ENCODE results near the gene MUC4.
"Not testable (repeated sequence)": the region's sequence is repeated elsewhere in the genome, so short reads cannot be mapped to it uniquely, and the experiment has no call there.

The MUC4 gene

DNA sequence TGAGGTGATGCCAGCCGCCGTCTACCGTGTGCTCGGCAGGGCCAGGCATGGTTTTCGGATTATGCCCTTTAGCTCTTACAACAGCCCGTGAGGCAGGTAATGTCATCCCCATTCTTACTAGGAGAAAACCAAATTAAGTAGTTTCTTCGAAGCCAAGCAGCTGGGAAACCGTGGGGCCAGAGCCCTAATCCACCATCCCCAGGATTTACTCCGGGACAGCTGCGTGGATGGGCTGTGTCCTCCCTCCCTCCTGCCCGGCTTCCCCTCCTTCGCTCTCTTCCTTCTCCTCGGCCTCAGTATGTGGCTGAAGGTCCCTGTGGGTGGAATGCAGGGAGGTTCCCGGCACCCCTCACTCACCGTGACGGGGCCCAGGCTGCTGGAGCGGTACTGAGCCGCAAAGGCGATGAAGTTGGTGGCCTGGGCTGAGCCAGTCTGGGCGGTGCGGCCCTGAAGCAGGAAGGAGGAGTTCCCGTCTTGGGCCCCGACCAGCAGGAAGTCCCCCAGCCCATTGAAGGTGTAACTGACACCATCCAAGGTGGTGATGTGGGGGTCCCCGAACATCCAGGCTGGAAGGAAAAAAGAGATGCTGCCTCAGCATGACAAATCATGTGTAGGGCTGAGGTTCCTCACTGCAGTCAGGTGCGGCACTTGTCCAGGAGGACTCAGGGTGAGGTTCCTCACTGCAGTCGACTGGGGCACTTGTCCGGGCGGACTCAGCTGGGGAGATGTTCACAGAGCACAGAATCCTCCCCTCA is 48.5 kb downstream of the MUC4 start:
- DNase-seq (ENCODE audit: low read depth in 2 of 3, low spot score in 2 of 3): no peak

DNA sequence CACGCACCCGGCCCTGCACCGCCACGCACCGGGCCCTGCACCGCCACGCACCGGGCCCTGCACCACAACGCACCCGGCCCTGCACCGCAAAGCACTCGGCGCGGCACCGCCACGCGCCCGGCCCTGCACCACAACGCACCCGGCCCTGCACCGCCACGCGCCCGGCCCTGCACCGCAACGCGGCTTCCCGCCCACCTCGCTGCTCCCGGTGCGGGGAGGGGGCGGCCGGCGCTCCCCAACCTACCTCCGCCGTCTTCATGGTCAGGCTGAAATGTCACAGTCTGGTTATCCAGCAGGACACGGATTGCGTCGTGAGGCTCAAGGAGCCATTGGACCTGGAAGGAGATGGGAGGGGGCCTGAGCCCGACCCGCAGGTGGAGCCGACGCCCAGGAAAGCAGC is 49.1 kb downstream of the MUC4 start:
- DNase-seq (ENCODE audit: low read depth in 2 of 3, low spot score in 2 of 3): no peak

DNA sequence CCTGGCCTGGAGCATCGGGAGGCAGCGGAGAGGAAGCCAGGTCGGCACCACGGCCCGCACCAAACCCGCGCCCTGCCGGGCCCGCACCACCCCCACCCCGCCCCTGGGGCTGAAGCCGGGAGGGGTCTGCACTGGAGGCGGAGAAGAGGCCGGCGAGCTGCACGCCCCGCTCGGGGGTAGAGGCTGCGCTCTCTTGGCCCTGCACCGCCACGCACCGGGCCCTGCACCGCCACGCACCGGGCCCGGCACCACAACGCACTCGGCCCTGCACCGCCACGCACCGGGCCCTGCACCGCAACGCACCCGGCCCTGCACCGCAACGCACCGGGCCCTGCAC is 49.5 kb downstream of the MUC4 start:
- no peak for DNase-seq (ENCODE audit: low read depth in 2 of 3, low spot score in 2 of 3)

DNA sequence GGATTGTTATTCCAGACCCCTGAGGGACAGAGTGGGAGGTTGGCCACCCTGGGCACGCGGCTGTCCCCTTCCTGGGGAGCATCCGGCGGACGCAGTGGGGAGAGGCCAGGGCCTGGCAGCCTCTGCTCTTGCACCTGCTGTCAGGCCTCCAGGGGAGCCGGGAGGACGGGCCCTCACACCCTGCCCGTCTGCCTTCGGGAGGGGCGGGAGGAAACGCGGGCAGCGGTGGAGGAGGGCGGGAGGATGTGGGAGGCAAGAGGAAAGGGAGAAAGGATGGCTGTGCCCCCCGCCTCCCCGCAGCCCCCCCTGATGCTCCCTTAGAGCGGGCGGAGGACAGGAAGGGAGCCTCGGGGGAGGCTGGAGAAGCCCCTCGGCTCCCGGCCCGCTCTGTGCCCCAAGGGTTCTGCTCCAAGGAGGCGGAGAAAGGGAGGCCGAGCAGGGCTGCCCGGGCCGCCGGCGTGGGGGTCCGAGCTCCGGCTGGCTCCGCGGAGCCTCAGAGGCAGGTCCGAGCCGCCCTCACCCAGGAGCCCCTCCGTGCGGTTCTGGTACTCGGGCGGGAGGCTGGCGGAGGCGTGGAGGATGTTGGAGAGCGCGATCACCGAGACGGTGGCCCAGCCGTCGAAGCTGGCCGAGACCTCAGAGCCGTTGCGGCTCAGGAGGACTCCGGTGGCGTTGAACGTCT is 50.0 kb downstream of the MUC4 start:
- DNase-seq (ENCODE audit: low read depth in 2 of 3, low spot score in 2 of 3): no peak

DNA sequence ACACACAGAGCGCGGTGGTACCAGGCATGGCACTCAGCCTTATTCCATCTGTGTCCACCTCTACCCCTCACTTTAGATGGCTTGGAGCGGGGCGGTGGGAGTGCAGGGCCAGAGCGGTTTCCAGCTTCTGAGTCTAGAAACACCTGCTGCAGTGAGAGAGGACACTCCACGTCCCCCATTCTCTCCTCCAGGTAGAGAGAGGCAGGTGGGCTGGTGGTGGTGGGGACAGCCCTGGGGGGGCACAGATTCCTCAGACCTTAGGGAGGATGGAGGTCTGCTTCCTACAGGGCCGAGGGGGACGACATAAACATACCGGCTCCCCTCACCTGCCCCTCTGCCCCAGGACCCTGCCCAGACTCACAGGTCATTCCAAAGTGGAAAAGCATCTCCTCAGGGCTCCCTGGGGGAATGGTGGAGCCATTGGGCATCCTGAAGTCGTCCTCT is 50.6 kb downstream of the MUC4 start:
- DNase-seq (ENCODE audit: low read depth in 2 of 3, low spot score in 2 of 3): no peak

DNA sequence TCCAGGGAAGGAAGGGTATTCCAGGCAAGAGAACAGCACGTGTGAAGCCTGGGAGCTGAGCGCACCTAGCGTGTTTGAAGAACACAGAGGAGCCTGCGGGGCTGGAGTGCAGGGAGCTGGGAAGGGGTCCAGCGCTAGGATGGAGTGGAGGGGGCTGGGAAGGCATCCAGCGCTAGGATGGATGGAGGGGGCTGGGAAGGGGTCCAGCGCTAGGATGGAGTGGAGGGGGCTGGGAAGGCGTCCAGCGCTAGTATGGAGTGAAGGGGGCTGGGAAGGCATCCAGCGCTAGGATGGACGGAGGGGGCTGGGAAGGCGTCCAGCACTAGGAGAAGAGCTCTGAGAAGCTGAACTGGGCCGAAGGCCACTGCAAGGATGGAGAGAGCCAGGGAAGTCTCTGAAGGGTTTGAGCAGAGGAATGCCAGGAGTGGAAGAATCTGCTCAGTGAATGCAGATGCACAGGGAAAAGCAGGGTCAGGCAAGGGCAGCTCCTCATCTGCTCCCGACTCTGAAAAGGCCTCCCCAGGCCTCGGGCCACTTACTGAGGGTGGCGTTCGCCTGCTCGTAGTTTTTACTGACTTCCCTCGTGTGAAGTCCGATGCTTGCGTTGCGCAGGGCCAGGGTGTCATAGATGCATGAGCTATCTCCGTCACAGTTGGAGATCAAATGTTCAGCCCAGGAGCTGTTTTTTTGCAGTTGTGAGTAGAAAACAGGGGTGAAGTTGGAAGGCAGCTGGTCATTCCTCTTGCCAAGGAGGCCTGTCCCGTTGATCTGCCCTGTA is 51.2 kb downstream of the MUC4 start:
- no peak for DNase-seq (ENCODE audit: low read depth in 2 of 3, low spot score in 2 of 3)

DNA sequence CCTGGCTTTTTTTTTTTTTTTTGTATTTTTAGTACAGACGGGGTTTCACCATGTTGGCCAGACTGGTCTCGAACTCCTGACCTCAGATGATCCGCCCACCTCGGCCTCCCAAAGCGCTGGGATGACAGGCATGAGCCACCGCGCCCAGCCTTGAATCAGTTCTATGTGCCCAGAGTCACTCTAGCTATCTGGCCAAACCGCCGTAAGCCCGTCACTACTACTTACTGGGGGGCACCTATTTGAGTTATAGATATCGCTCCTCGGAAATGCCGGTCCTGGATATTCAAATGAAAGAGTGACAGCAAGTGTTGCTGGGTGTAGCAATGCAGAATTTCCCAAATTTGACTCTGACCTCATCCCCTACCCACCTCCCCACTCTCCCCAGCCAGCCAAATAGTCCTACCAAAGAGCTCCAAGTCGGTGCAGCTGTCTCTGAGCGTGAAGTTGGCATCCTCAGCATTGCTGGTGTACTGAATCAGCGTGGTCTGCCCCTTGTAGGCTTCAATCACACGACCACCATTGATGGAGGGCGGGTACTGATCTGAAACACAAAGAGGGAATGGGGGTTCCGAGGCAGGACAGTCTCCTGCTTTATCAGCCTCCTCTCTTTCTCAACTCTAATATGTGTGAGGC is 52.9 kb downstream of the MUC4 start:
- no peak for DNase-seq (ENCODE audit: low read depth in 2 of 3, low spot score in 2 of 3)

DNA sequence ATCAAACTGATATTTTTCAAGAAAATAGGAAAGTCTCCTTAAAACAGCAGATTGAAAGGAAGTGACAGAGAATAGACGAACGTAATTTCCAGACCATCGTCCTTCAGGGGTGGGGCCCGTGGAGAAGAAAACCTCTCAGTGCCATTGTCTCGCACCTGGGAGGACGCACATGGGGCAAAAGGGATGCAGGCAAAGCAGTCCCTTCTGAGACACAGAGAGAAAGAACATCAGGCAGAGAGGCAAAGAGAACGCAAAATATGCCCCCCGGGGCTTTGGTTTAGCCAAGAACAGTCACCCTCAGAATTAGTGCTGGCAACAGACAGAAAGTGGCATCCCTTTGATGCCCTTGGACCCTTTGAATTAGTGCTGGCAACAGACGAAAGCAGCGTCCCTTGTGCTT is 53.9 kb downstream of the MUC4 start:
- DNase-seq (ENCODE audit: low read depth in 2 of 3, low spot score in 2 of 3): no peak

DNA sequence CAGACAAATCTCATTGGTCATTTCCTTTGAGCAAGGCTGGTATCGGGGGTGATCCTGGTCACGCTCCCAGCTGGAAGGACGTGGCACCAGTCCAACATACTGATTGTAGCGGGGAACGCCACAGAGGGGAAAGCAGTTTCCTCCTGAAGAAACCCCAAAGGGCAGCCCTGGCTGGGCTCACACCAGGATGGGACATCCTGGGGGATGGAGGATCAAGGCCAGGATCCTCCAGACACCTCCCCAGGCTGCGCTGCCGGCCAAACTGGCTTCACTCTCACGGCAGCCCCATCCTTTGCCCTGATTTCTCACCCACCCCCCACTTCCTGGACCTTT is 54.3 kb downstream of the MUC4 start:
- DNase-seq (ENCODE audit: low read depth in 2 of 3, low spot score in 2 of 3): no peak

DNA sequence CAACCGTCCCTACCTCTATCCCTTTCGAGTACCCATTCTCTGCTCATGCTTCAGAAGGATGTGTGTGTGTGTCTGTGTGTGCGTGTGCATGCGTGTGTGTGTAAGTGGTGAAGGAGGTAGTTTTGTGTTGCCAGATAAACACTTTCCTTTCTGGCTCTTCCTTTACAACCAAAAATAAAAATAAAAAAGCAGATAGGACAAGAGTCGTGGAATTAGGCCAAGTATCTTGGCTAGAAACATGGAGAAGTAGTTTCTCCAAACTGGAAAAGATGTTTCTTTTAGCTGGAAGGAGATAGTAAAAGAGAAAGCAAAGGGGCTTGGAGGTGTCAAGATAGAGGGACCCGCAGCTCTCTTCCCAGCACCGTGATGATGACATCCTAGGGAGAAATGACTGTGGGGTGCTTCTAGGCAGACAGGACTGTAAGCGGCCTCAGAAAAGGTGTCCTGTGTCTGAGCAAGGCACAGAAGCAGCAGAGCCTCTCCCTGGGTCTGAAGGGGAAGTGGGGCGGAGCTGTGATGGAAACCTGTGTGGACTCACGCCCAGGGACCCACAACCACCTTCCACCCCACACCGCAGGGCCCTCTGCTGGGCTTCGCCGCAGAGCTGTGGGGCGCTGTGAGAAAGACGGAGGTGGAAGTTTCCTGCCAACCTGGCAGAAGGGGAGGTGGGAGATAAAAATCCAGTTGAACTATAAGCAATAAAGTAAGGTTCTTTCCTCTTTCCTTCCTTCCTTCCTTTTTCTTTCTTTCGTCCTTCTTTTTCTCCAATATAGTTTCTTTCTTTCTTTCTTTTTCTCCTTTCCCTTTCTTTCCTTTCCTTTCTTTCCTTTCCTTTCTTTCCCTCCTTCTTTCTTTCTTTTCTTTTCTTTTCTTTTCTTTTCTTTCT is 55.7 kb downstream of the MUC4 start:
- DNase-seq (ENCODE audit: low read depth in 2 of 3, low spot score in 2 of 3): no peak

DNA sequence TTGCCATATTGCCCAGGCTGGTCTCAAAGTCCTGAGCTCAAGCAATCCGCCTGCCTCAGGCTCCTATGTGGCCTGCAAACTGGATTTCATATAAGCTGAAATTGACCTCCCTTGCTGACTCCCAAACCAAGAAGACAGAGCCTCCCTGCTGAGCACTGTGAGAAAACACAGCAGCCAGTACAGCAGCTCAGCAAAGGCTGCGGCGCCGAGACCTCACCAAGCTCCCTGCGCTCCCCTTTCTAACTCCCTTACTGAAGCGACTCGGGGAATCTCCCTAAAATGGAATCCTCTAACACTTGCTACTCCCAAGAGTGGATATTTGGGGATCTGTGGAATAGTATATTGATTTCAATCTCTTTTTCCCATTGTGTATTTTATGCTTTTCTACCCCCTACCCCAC is 56.3 kb downstream of the MUC4 start:
- no peak for DNase-seq (ENCODE audit: low read depth in 2 of 3, low spot score in 2 of 3)

DNA sequence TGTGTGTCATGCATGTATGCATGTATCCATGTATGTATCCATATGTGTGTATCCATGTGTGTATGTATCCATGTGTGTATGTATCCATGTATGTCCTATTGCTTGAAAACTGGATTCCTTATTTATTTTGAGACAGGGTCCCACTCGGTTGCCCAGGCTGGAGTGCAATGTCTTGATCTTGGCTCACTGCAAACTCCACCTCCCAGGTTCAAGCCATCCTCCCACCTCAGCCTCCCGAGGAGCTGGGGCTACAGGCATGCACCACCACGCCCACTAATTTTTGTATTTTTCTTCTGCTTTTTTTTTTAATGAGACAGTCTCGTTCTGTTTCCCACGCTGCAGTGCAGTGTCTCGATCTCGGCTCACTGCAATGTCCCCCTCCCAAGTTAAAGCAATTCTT is 56.8 kb downstream of the MUC4 start:
- DNase-seq (ENCODE audit: low read depth in 2 of 3, low spot score in 2 of 3): no peak

DNA sequence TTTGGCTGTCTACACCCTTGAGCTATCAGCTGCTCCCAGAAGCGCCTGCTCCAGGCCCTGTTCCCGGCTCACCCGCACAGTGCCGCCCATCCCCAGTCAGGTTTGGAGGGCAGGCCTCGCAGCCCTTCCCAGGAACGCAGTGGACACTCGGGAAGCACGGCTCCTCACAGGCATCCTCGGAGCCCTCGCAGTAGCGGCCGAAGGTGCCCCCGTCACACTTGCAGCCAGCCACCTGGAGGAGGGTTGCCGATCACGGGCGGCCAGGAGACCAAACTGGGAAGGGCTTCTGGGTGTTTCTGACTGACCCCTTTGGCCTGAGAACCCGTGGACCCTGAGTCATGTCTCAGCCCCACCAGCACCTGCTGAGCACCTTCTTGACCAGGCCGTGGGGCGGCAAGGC is 57.6 kb downstream of the MUC4 start:
- no peak for DNase-seq (ENCODE audit: low read depth in 2 of 3, low spot score in 2 of 3)

DNA sequence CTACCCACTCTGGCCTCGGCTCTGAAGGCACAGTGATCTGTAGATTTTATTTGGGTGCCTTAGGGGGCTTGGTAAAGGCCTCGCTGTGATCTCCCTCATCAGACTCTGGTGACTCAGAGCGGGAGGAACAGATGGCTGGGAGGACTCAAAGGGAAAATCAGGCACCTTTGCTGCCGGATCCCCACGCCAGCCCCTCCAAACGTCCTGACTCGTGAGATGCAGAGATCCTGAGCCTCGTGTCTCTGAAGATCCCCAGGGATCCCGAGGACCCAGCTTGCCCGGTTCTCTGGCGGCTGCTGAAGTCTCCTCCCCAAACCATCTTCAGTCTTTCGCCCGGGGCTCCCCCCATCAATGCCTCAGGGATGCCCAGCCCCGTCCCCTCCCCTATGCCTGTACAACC is 58.1 kb downstream of the MUC4 start:
- no peak for DNase-seq (ENCODE audit: low read depth in 2 of 3, low spot score in 2 of 3)

DNA sequence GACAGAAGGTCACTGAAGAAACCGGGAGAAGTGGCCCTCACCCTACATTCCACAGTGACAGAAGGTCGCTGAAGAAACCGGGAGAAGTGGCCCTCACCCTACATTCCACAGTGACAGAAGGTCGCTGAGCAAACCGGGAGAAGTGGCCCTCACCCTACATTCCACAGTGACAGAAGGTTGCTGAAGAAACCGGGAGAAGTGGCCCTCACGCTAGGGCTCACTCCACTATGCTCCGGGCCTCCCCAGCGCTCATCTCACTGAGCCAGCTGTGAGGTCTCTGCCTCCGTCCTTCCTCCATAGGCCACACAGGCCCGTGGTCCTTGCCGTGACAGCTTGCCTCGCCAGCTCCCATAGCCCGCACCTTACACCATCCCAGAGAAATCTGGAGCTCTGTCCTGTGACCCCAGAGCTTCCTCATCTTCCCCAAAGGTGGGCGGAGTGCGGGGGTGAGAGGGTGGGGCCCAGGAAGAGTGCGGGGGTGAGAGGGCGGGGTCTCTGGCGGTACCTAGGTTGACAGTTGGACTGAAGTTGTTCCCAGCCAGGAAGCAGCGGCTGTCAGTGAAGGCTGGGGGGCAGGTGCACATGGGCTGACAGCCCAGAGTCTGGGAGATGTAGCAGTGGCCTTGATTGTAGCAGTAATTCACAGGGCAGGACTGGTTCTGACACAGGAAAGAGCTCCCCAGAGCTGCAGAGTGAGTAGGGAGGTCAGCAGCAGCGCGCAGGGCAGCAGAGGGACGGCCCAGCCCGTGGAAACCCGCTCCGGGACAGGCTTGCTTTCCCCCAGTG is 59.0 kb downstream of the MUC4 start:
- DNase-seq (ENCODE audit: low read depth in 2 of 3, low spot score in 2 of 3): no peak

DNA sequence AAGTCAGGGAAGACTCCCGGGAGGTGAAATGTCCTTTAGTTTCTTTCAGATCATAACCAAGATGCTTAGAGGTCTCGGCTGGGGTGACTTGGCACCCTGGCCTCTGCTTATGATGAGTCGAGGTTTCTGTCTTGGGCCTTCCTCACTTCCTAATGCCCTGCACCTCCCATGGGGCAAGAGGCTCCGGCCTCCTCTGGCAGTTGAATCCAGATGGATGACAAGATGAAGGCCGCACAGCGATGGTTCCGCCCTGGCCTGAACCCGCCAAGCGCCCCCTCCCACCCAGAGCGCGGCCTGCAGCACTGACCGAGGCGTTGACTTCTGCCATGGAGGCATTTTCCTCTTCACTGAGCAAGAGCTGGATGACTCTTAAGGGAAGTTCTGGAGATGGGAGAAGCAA is 59.7 kb downstream of the MUC4 start:
- no peak for DNase-seq (ENCODE audit: low read depth in 2 of 3, low spot score in 2 of 3)

DNA sequence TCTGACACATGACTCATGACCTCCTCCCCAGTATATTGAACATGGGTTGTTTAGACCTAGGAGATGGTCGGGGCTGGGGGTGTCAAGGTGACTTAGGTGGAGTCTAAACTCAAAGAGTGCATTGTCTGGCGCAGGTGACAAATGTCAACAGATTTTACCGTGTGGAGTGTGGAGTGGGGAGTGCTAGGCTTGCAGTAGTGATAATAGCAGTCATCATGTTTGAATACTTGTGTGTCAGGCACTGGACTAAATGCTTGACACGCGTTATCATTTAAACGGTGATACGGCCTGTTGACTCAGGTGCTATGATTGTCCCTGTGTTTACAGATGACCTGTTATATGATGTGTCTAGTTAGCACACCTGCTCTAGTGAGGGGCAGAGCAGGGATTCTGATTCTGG is 60.2 kb downstream of the MUC4 start:
- DNase-seq (ENCODE audit: low read depth in 2 of 3, low spot score in 2 of 3): no peak

DNA sequence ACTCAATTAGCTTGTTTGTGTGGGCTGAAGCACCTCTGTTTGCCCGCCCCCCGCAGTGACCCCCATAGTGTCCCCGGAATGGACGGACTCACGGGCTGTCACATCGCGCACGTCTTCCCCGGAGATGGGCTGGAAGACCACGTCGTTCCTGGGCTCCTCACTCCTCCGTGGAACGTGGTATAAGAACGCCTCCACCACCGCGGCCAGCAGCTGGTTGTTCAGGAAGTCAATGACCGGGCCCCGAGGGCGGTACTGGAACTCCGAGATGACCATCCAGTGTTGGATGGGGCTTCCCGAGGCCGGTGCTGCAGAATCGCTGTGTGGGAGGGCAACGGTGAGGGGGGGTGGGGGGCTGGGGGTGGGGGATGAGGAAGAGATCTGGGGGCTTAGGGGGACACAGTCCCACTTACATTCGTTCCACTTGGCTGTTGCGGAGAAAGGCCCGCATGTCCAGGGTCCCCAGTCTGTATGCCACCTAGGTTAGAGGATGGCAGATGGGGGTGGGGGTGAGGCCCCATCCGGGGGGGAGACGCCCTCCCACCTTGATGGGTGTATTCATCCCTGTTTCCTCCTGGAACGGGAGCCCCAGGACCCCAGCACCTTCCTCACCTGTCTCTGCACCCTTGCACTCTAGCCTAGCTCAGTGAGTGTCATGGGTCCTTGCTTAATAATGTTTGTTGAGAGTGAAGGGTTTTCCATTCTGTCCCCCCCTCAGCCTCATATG is 60.8 kb downstream of the MUC4 start:
- DNase-seq (ENCODE audit: low read depth in 2 of 3, low spot score in 2 of 3): no peak

DNA sequence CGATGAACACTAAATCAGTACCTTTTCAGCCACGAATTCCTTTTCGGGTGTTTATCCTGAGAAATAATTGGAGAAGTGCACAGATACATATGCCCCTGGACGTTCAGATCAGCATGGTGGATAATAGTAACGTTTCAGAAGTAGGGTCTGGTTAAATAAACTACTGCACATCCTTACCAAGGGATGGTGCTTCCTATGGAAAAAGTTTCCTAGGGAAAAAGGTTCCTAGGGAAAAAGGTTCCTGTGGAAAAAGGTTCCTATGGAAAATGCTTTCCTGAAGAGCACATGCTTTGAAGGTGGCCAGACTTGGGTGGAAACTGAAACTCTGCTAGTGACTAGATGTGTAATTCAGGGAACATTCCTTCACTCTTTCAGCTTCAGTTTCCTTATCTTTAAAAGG is 62.6 kb downstream of the MUC4 start:
- DNase-seq (ENCODE audit: low read depth in 2 of 3, low spot score in 2 of 3): not testable (repeated sequence)

DNA sequence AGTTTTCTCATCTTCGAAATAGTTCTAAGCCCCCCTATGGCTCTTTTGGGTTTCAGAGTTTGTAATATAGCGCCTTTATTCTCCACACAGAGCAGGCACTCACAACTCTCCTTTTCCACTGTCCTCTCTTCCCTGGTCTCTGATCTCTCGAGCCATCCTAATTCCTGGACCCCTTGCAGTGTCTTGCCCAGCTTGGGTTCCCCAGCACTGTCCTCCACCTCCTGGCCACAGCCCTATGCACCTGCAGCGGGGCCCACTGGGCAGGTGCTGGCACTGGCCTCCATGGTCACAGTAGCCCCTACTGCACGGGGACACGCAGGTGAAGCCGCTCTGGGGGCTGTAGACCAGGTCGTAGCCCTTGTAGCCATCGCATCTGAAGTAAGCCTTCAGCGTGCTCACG is 63.1 kb downstream of the MUC4 start:
- DNase-seq (ENCODE audit: low read depth in 2 of 3, low spot score in 2 of 3): no peak

Measured in activated CD8-positive, alpha-beta memory T cell treated with anti-CD3 and anti-CD28 coated beads for 48 hours (primary cell).